ENCODE data around the gene SHLD1.
A peak's percentile ranks its signal among the peaks of the same experiment; 100 is the strongest.
"Not testable (repeated sequence)": the region's sequence is repeated elsewhere in the genome, so short reads cannot be mapped to it uniquely, and the experiment has no call there.

The SHLD1 gene, protein sequence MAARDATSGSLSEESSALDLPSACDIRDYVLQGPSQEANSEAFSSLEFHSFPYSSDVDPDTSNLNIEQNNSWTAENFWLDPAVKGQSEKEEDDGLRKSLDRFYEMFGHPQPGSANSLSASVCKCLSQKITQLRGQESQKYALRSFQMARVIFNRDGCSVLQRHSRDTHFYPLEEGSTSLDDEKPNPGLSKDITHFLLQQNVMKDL

DNA sequence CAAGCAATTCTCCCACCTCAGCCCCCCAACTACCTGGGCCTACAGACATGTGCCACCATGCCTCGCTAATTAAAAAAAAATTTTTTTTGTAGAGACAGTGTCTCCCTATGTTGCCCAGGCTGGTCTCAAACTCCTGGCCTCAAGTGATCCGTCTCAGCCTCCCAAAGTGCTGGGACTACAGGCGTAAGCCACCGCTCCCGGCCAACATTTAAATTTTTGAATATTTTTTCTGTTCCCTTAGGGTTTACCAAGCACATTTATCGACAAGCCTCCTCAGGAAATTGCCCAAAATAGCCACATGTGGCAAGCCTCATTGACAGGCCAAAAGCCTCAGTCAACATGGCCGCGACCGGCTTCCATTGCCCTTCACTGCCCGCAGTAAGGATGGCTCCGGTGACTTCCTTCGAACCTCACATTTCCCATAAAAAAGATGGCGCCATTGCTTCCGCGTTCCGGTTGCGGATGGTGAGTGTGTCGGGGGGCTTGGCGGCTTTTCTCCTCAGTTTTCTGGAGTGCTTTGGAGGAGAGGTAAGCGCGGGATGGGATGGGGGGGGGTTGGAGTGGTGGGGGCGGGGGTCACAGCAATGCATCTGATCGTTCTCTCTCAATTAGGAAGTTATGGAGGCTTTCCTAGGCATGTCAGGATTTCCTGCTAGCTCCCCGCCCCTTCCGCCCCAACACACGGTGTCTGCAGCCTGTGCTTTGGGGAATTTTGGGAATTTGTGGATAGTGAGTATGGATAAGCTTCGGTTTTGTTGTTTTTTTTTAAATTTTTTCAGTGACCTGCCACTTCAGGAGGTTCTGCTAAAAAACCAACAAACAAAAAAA is at the start of gene SHLD1:
Gene SHLD1 (plus strand): TSS at position 450 of the 828 bp plus-strand sequence. CDS start 22,465 bp downstream, outside the sequence.
- H3K27ac Mint-ChIP-seq, result peak within 1 kb of the TSS; percentile 93
- H3K36me3 Mint-ChIP-seq, result peaks cover 7% of the 10 kb centered on the region
- DNase-seq (ENCODE audit: low spot score in 2 of 2) (peak; percentile 70 to 77), ATAC-seq (ENCODE audit: low read depth) (peak; percentile 98)
- H3K4me1 Mint-ChIP-seq, result peaks cover 11% of the 10 kb centered on the region
- H3K27me3 Mint-ChIP-seq, result peaks cover 3% of the 10 kb centered on the region
- no peaks in the 10 kb centered on the region for H3K9me3 Mint-ChIP-seq
- H3K4me3 Mint-ChIP-seq, result peak within 1 kb of the TSS; percentile 98

DNA sequence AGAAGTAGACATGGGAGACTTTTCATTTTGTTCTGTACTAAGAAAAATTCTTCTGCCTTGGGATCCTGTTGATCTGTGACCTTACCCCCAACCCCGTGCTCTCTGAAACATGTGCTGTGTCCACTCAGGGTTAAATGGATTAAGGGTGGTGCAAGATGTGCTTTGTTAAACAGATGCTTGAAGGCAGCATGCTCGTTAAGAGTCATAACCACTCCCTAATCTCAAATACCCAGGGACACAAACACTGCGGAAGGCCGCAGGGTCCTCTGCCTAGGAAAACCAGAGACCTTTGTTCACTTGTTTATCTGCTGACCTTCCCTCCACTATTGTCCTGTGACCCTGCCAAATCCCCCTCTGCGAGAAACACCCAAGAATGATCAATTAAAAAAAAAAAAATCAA is 47.9 kb upstream of the SHLD1 start:
- not testable (repeated sequence) for H3K27ac Mint-ChIP-seq; H3K4me3 Mint-ChIP-seq; DNase-seq (ENCODE audit: low spot score in 2 of 2); H3K4me1 Mint-ChIP-seq; H3K36me3 Mint-ChIP-seq; ATAC-seq (ENCODE audit: low read depth); H3K27me3 Mint-ChIP-seq; H3K9me3 Mint-ChIP-seq

DNA sequence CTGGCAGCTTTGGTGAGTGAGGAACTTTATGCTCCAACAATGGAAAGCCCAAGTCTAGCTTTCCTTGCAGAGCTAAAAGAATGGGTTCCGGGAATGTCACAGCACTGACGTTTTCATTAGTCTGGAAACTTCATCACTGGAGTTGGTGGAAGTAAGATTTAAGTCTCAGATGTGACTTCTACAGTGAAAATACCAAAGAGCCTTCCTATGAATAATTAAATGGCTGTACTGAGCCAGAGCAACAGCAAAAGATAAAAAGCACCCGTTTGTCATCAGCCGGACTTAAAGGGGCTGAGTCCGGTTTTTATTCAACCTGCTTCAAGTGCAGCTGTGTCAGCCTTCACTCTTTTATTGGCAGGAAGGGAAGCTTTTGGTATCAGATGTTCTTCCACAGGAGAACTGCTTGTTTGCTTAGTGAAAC is 46.5 kb upstream of the SHLD1 start:
- Mint-ChIP-seq H3K36me3 (no peaks in the 10 kb centered on the region), H3K27ac (no peak overlapping the region), H3K27me3 (peaks cover 2% of the 10 kb centered on the region), H3K9me3 (no peaks in the 10 kb centered on the region), H3K4me3 (no peak overlapping the region), H3K4me1 (no peaks in the 10 kb centered on the region)
- DNase-seq (ENCODE audit: low spot score in 2 of 2) (no peak), ATAC-seq (ENCODE audit: low read depth) (no peak)

GRCh38 chr20:5705827-5706226 is 44.4 kb upstream of the SHLD1 start:
- Mint-ChIP-seq H3K36me3 (no peaks in the 10 kb centered on the region), H3K27me3 (peaks cover 4% of the 10 kb centered on the region), H3K4me3 (no peak overlapping the region), H3K9me3 (no peaks in the 10 kb centered on the region), H3K4me1 (no peaks in the 10 kb centered on the region), H3K27ac (no peak overlapping the region)
- ATAC-seq (ENCODE audit: low read depth), result no peak
- DNase-seq (ENCODE audit: low spot score in 2 of 2), result no peak

GRCh38 chr20:5706797-5707196 is 43.4 kb upstream of the SHLD1 start:
- no peaks in the 10 kb centered on the region for H3K36me3 Mint-ChIP-seq
- no peak overlapping the region for H3K27ac Mint-ChIP-seq
- no peaks in the 10 kb centered on the region for H3K4me1 Mint-ChIP-seq
- H3K9me3 Mint-ChIP-seq, result no peaks in the 10 kb centered on the region
- no peak for DNase-seq (ENCODE audit: low spot score in 2 of 2)
- H3K27me3 Mint-ChIP-seq, result peaks cover 4% of the 10 kb centered on the region
- no peak overlapping the region for H3K4me3 Mint-ChIP-seq
- ATAC-seq (ENCODE audit: low read depth), result no peak

DNA sequence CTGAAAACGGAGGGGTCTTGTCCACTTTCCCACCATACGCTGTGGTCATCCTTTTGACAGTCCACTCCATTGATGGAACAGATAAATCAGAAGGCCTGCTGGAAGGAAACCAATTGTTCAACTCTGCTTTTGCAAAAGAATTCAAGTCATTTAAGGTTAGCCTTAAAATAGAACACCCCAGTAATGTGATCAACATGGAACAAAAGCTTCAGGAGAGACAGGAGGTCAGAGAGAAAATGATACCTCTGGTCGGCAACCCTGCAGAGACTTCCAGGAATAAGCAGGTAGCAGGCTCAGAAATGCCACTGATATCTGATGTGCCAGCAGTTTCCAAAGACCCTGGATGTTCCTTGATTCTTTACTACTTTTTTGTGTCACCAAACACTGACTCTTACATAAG is 39.6 kb upstream of the SHLD1 start:
- Mint-ChIP-seq H3K27me3 (peaks cover 12% of the 10 kb centered on the region), H3K27ac (no peak overlapping the region), H3K9me3 (peaks cover 3% of the 10 kb centered on the region), H3K4me1 (peaks cover 13% of the 10 kb centered on the region), H3K4me3 (no peak overlapping the region), H3K36me3 (peaks cover 2% of the 10 kb centered on the region)
- ATAC-seq (ENCODE audit: low read depth), result no peak
- no peak for DNase-seq (ENCODE audit: low spot score in 2 of 2)

GRCh38 chr20:5714261-5715041 is 35.8 kb upstream of the SHLD1 start:
- peaks cover 4% of the 10 kb centered on the region for H3K9me3 Mint-ChIP-seq
- H3K27ac Mint-ChIP-seq, result peak overlapping the region; percentile 92
- peaks cover 4% of the 10 kb centered on the region for H3K36me3 Mint-ChIP-seq
- peaks cover 22% of the 10 kb centered on the region for H3K4me1 Mint-ChIP-seq
- H3K4me3 Mint-ChIP-seq, result no peak overlapping the region
- peaks cover 19% of the 10 kb centered on the region for H3K27me3 Mint-ChIP-seq
- peak; percentile 22 to 56 for DNase-seq (ENCODE audit: low spot score in 2 of 2)
- ATAC-seq (ENCODE audit: low read depth), result peak; percentile 95

DNA sequence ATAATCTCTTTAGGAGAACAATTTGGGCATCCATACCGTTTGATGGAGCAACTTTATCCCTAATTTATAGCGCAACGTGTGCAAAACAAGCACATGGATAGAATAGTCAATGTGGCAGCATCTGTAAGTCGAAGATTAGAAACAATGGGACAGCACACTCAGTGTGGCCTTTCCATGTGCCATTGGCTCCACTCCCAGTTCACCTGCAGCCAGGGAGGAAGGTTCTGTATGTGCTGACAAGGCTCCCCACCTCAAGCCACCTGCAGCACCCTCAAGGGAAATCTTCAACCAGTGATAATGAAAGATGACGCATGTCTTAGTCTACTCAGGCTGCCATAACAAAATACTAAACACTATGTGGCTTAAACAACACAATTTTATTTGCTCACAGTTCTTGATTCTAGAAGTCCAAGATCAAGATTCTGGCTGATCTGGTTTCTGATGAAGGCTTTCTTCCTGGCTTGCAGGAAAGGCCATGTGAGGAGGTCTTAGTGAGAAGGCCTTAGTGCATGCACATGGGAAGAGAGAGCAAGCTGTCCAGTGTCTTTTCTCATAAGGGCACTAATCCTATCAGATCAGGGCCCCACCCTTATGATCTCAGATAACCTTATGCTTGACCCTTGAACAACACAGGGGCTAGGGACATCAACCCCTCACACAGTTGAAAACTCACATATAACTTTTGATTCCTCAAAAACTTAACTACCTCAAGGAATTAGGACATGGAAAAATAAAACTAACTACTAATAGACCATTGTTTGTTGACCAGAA is 34.9 kb upstream of the SHLD1 start:
- H3K4me3 Mint-ChIP-seq, result no peak overlapping the region

DNA sequence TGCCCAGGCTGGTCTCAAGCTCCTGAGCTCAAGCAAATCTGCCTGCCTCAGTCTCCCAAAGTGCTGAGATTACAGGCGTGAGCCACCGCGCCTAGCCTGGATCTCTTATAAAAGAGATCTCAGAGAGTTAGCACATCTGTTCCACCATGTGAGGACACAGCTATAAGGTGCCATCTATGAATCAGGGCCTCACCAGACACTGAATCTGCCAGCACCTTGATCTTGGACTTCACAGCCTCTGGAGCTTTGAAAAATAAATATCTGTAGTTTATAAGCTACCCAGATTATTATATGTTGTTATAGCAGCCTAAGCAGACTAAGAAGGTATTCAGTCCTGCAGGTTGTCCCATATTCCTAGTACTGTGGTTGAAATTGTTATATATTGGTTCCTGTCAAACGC is 33.2 kb upstream of the SHLD1 start:
- peaks cover 22% of the 10 kb centered on the region for H3K27me3 Mint-ChIP-seq
- H3K27ac Mint-ChIP-seq, result no peak overlapping the region
- peaks cover 4% of the 10 kb centered on the region for H3K9me3 Mint-ChIP-seq
- H3K4me3 Mint-ChIP-seq, result no peak overlapping the region
- H3K36me3 Mint-ChIP-seq, result peaks cover 4% of the 10 kb centered on the region
- ATAC-seq (ENCODE audit: low read depth) (no peak), DNase-seq (ENCODE audit: low spot score in 2 of 2) (no peak)
- peaks cover 25% of the 10 kb centered on the region for H3K4me1 Mint-ChIP-seq

More for the DNA sequence above, 34.9 kb upstream of the SHLD1 start:
- Mint-ChIP-seq H3K4me1 (peaks cover 25% of the 10 kb centered on the region), H3K9me3 (peaks cover 4% of the 10 kb centered on the region), H3K36me3 (peaks cover 4% of the 10 kb centered on the region), H3K27me3 (peaks cover 22% of the 10 kb centered on the region), H3K27ac (peak overlapping the region; percentile 92)
- ATAC-seq (ENCODE audit: low read depth) (no peak), DNase-seq (ENCODE audit: low spot score in 2 of 2) (no peak)

GRCh38 chr20:5718896-5719595 is 31.2 kb upstream of the SHLD1 start:
- no peak overlapping the region for H3K4me3 Mint-ChIP-seq
- no peak overlapping the region for H3K27ac Mint-ChIP-seq
- H3K4me1 Mint-ChIP-seq, result peaks cover 24% of the 10 kb centered on the region
- peaks cover 4% of the 10 kb centered on the region for H3K9me3 Mint-ChIP-seq
- peaks cover 4% of the 10 kb centered on the region for H3K36me3 Mint-ChIP-seq
- DNase-seq (ENCODE audit: low spot score in 2 of 2) (no peak), ATAC-seq (ENCODE audit: low read depth) (no peak)
- peaks cover 19% of the 10 kb centered on the region for H3K27me3 Mint-ChIP-seq

DNA sequence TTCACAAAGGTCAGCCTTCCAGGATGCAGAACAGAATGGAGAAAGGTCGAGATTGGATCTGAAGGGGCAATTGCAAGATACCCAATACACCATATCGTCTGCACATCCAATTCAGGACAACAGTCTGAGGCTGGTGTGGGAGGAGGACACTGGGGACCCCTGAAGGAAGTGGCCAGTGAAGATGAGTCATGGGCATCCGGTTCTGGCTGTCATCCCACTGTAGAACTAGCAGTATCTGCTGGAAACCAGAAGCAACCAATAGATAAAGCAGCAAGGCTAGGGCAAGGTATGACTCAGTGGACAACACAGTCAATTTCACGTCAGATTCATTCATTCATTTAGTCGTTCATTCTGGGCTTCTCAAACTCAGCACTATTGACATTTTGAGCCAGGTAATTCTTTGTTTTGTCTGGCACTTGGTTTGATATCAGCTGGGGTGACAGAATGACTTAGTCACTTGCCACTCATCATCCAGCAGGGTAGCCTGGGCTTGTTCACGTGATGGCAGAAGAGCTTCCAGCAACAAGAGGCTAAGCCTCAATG is 30.3 kb upstream of the SHLD1 start:
- ATAC-seq (ENCODE audit: low read depth) (no peak), DNase-seq (ENCODE audit: low spot score in 2 of 2) (no peak)

GRCh38 chr20:5720696-5721095 is 29.5 kb upstream of the SHLD1 start:
- no peak for DNase-seq (ENCODE audit: low spot score in 2 of 2)
- H3K27ac Mint-ChIP-seq, result no peak overlapping the region
- ATAC-seq (ENCODE audit: low read depth), result no peak
- H3K36me3 Mint-ChIP-seq, result peaks cover 2% of the 10 kb centered on the region
- peaks cover 15% of the 10 kb centered on the region for H3K27me3 Mint-ChIP-seq
- H3K9me3 Mint-ChIP-seq, result peaks cover 1% of the 10 kb centered on the region
- no peak overlapping the region for H3K4me3 Mint-ChIP-seq
- peaks cover 14% of the 10 kb centered on the region for H3K4me1 Mint-ChIP-seq

More for the DNA sequence above, 30.3 kb upstream of the SHLD1 start:
- Mint-ChIP-seq H3K4me1 (peaks cover 17% of the 10 kb centered on the region), H3K9me3 (peaks cover 1% of the 10 kb centered on the region), H3K27ac (no peak overlapping the region), H3K36me3 (peaks cover 2% of the 10 kb centered on the region), H3K27me3 (peaks cover 15% of the 10 kb centered on the region), H3K4me3 (no peak overlapping the region)

- H3K9me3 Mint-ChIP-seq; H3K36me3 Mint-ChIP-seq; ATAC-seq (ENCODE audit: low read depth); H3K4me3 Mint-ChIP-seq; DNase-seq (ENCODE audit: low spot score in 2 of 2); H3K27ac Mint-ChIP-seq: not testable (repeated sequence)
- peaks cover 14% of the 10 kb centered on the region for H3K4me1 Mint-ChIP-seq
- H3K27me3 Mint-ChIP-seq, result peaks cover 15% of the 10 kb centered on the region
Observed at GRCh38 chr20:5721356-5721755, 28.8 kb upstream of the SHLD1 start.

Data from memory B cell (primary cell).